GM23338 (cell line): ENCODE data around the gene TIGAR. TPM values are rescaled to one million over a fixed set of nuclear protein-coding genes. Genes with fewer than 3 reads are reported as not detected.
A peak's percentile ranks its signal among the peaks of the same experiment; 100 is the strongest.

Source experiments
- ATAC-seq: fragments of 200-7000 bp; cut with Tn5 transposase; 3 replicates; pipeline ENCODE4 v1.9.1; 2020
- DNase-seq: peaks from one replicate; pipeline ENCODE4 v3.0.0-alpha.2; 2015; ENCODE audit warnings: low spot score
- H2AFZ ChIP-seq: fragments of 200-600 bp; sonication (generic); 2 replicates; pipeline ENCODE4 v1.8.0; 2016; ENCODE audit warnings: antibody characterized with exemption, mild to moderate bottlenecking, moderate library complexity
- H3F3A ChIP-seq: fragments of 200-600 bp; sonication (generic); replicated peaks from 2 replicates; pipeline ENCODE4 v1.8.0; 2017; ENCODE audit warnings: antibody characterized with exemption, mixed run types, low read depth
- H3K27ac ChIP-seq: fragments of 200-600 bp; sonication (generic); 2 replicates; pipeline ENCODE4 v1.6.1; 2016; ENCODE audit warnings: low read depth
- H3K27me3 ChIP-seq: fragments of 200-600 bp; sonication (generic); 2 replicates; pipeline ENCODE4 v1.8.0; 2016; ENCODE audit warnings: mild to moderate bottlenecking, mixed run types, moderate library complexity; ENCODE audit not compliant: insufficient read depth
- H3K36me3 ChIP-seq: fragments of 200-600 bp; sonication (generic); 2 replicates; pipeline ENCODE4 v1.8.0; 2016; ENCODE audit warnings: mild to moderate bottlenecking; ENCODE audit not compliant: insufficient read depth
- H3K4me1 ChIP-seq: fragments of 200-600 bp; sonication (generic); 2 replicates; pipeline ENCODE4 v1.8.0; 2016; ENCODE audit warnings: mild to moderate bottlenecking, moderate library complexity; ENCODE audit not compliant: insufficient read depth
- H3K4me2 ChIP-seq: fragments of 200-600 bp; sonication (generic); 2 replicates; pipeline ENCODE4 v1.7.1; 2017; ENCODE audit warnings: mixed run types
- H3K4me3 ChIP-seq: fragments of 200-600 bp; sonication (generic); 2 replicates; pipeline ENCODE4 v1.6.1; 2016; ENCODE audit warnings: mixed run types
- H3K79me2 ChIP-seq: fragments of 200-600 bp; sonication (generic); replicated peaks from 2 replicates; pipeline ENCODE4 v1.8.0; 2017; ENCODE audit warnings: mild to moderate bottlenecking; ENCODE audit not compliant: insufficient read depth
- H3K9me2 ChIP-seq: fragments of 200-600 bp; sonication (generic); 2 replicates; pipeline ENCODE4 v1.8.0; 2017; ENCODE audit not compliant: insufficient read depth
- H4K20me1 ChIP-seq: fragments of 200-600 bp; sonication (generic); replicated peaks from 2 replicates; pipeline ENCODE4 v1.8.0; 2017; ENCODE audit warnings: mild to moderate bottlenecking; ENCODE audit not compliant: insufficient read depth
- H3K27ac Mint-ChIP-seq: 2 replicates; pipeline ENCODE4 v1.8.0; 2020; ENCODE audit warnings: inconsistent platforms, mild to moderate bottlenecking, moderate library complexity, mixed read lengths
- H3K27me3 Mint-ChIP-seq: 3 replicates; pipeline ENCODE4 v1.8.0; 2022; ENCODE audit warnings: low read depth, mild to moderate bottlenecking, moderate library complexity, mixed read lengths, inconsistent platforms; ENCODE audit not compliant: insufficient read depth, poor library complexity
- H3K36me3 Mint-ChIP-seq: 3 replicates; pipeline ENCODE4 v1.8.0; 2021; ENCODE audit warnings: low read depth, mild to moderate bottlenecking, inconsistent platforms, moderate library complexity, mixed read lengths
- H3K4me1 Mint-ChIP-seq: 3 replicates; pipeline ENCODE4 v1.8.0; 2020; ENCODE audit warnings: mild to moderate bottlenecking, inconsistent platforms, mixed read lengths
- H3K4me3 Mint-ChIP-seq: 3 replicates; pipeline ENCODE4 v1.8.0; 2021; ENCODE audit warnings: moderate library complexity, mild to moderate bottlenecking, inconsistent platforms, mixed read lengths
- H3K9me3 Mint-ChIP-seq: 3 replicates; pipeline ENCODE4 v1.8.0; 2020; ENCODE audit warnings: moderate library complexity, mild to moderate bottlenecking, inconsistent platforms, mixed read lengths
- CREB1 ChIP-seq: fragments of 250-450 bp; sonication (Bioruptor Pico); IDR thresholded peaks from 2 replicates; pipeline ENCODE4 v1.5.0; 2020; ENCODE audit warnings: low read depth, mild to moderate bottlenecking, moderate library complexity
- CTCF ChIP-seq, 2 experiments: fragments of 200-600 bp in 1 of 2; sonication (generic) in 1 of 2; conservative IDR thresholded peaks; 2 replicates each; pipeline versions ENCODE4 v1.5.1 to v1.6.1; 2016 to 2017; ENCODE audit warnings: antibody characterized with exemption in 2 of 2, low read depth in 2 of 2, mild to moderate bottlenecking in 2 of 2, moderate library complexity in 1 of 2
- ETS1 ChIP-seq: IDR thresholded peaks from 2 replicates; pipeline ENCODE4 v1.6.1; 2016; ENCODE audit warnings: antibody characterized with exemption
- EZH2 ChIP-seq: fragments of 200-600 bp; sonication (generic); IDR thresholded peaks from one replicate; pipeline ENCODE4 v1.8.0; 2017; ENCODE audit warnings: antibody characterized with exemption, mild to moderate bottlenecking, low read depth; ENCODE audit not compliant: unreplicated experiment
- EZH2phosphoT487 ChIP-seq: fragments of 200-600 bp; sonication (generic); IDR thresholded peaks from one replicate; pipeline ENCODE4 v1.8.1; 2018; ENCODE audit warnings: antibody characterized with exemption; ENCODE audit not compliant: unreplicated experiment
- JUNB ChIP-seq: IDR thresholded peaks from one replicate; pipeline ENCODE4 v1.6.1; 2016; ENCODE audit warnings: antibody characterized with exemption; ENCODE audit not compliant: unreplicated experiment
- NANOG ChIP-seq: IDR thresholded peaks from 2 replicates; pipeline ENCODE4 v1.6.1; 2016; ENCODE audit warnings: antibody characterized with exemption, borderline replicate concordance
- POLR2AphosphoS5 ChIP-seq: IDR thresholded peaks from 2 replicates; pipeline ENCODE4 v1.6.1; 2016; ENCODE audit warnings: antibody characterized with exemption, low read depth
- STAT1 ChIP-seq: IDR thresholded peaks from one replicate; pipeline ENCODE4 v1.6.1; 2016; ENCODE audit warnings: antibody characterized with exemption; ENCODE audit not compliant: unreplicated experiment
- ZNF114 ChIP-seq: fragments of 250-450 bp; sonication (Bioruptor Pico); IDR thresholded peaks from 2 replicates; pipeline ENCODE4 v1.5.0; 2020; ENCODE audit warnings: mild to moderate bottlenecking, moderate library complexity
- ZNF331 ChIP-seq: fragments of 250-450 bp; sonication (Bioruptor Pico); IDR thresholded peaks from 2 replicates; pipeline ENCODE4 v1.5.0; 2020; ENCODE audit warnings: low read depth, mild to moderate bottlenecking, moderate library complexity
- ZNF462 ChIP-seq: fragments of 250-450 bp; sonication (Bioruptor Pico); IDR thresholded peaks from 2 replicates; pipeline ENCODE4 v1.5.0; 2020; ENCODE audit warnings: mild to moderate bottlenecking, moderate library complexity
- polyA plus RNA-seq: library from polyadenylated mRNA; unstranded; fragments of >200 nt; fragmentation: Nextera tagmentation; extraction: Ambion mirVana; gene quantifications from 2 replicates; pipeline ENCODE4 v1.2.1, GENCODE V29; 2016
- total RNA-seq: library from RNA; depleted of rRNA; stranded (reverse); fragments of >200 nt; shearing (Covaris generic); gene quantifications from 2 replicates; pipeline ENCODE4 v1.2.3, GENCODE V29; 2014
- TF ChIP-seq, protein P1 (sequence below): IDR thresholded peaks from one replicate; pipeline ENCODE4 v1.6.1; 2018; ENCODE audit warnings: antibody characterized with exemption; ENCODE audit not compliant: unreplicated experiment

The TIGAR gene
- total and polyA plus RNA-seq, 2 experiments from 2014 or later = 10.4 to 13.3 TPM

- peaks cover 85% of the 10 kb centered on the region for H3K36me3 ChIP-seq
- peaks cover 69% of the 10 kb centered on the region for H4K20me1 ChIP-seq
- no peak overlapping the region for H3K4me2 ChIP-seq
- H2AFZ ChIP-seq = no peak overlapping the region
- Mint-ChIP-seq H3K4me1 (peaks cover 58% of the 10 kb centered on the region), H3K4me3 (no peak overlapping the region), H3K27ac (no peak overlapping the region), H3K27me3 (peaks cover 32% of the 10 kb centered on the region), H3K36me3 (peaks cover 100% of the 10 kb centered on the region), H3K9me3 (no peaks in the 10 kb centered on the region; the same call in 1 of the 3 replicates)
- H3K27ac ChIP-seq = 0 out of 2 replicates have a peak overlapping the region, but pooled peaks have one; percentile 30
- no peaks in the 10 kb centered on the region for H3K4me1 ChIP-seq
- DNase-seq (no peak), ATAC-seq (peak; percentile 16)
- no peak overlapping the region for H3K4me3 ChIP-seq
- H3K79me2 ChIP-seq = peaks cover 97% of the 10 kb centered on the region
- TF ChIP-seq POLR2AphosphoS5 (no peak), ZNF331 (CRISPR knock-in tag) (no peak), ETS1 (no peak), ZNF114 (no peak), EZH2 (no peak), CTCF (conservative IDR thresholded peaks at IDR 0.05; ENCODE audit: low read depth in 2 of 2) (no peak; a peak in 1 of 4 replicates), JUNB (no peak), EZH2phosphoT487 (no peak), CREB1 (CRISPR knock-in tag) (no peak), STAT1 (no peak), NANOG (no peak), ZNF462 (CRISPR knock-in tag) (no peak)
- TF ChIP-seq, protein P1, sequence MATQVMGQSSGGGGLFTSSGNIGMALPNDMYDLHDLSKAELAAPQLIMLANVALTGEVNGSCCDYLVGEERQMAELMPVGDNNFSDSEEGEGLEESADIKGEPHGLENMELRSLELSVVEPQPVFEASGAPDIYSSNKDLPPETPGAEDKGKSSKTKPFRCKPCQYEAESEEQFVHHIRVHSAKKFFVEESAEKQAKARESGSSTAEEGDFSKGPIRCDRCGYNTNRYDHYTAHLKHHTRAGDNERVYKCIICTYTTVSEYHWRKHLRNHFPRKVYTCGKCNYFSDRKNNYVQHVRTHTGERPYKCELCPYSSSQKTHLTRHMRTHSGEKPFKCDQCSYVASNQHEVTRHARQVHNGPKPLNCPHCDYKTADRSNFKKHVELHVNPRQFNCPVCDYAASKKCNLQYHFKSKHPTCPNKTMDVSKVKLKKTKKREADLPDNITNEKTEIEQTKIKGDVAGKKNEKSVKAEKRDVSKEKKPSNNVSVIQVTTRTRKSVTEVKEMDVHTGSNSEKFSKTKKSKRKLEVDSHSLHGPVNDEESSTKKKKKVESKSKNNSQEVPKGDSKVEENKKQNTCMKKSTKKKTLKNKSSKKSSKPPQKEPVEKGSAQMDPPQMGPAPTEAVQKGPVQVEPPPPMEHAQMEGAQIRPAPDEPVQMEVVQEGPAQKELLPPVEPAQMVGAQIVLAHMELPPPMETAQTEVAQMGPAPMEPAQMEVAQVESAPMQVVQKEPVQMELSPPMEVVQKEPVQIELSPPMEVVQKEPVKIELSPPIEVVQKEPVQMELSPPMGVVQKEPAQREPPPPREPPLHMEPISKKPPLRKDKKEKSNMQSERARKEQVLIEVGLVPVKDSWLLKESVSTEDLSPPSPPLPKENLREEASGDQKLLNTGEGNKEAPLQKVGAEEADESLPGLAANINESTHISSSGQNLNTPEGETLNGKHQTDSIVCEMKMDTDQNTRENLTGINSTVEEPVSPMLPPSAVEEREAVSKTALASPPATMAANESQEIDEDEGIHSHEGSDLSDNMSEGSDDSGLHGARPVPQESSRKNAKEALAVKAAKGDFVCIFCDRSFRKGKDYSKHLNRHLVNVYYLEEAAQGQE = no peak
- no peaks in the 10 kb centered on the region for H3K27me3 ChIP-seq
- no peaks in the 10 kb centered on the region for H3K9me2 ChIP-seq
- H3F3A ChIP-seq = peaks cover 34% of the 10 kb centered on the region
Observed at GRCh38 chr12:4286228-4286627, 34.8 kb upstream of the TIGAR start.
